NCI-H774 (cell line): ENCODE measurements around the gene COL6A6.

Source experiments
- DNase-seq: peaks from one replicate; lab custom pipeline; 2025; lab: John Stamatoyannopoulos, UW

Gene COL6A6

GRCh38 chr3:130516645-130517512 is at the start of gene COL6A6:
COL6A6 (plus strand) TSS chr3:130517177; CDS start chr3:130560365, 43,188 bp downstream.
- no peak for DNase-seq

GRCh38 chr3:130468311-130468710 is 48.7 kb upstream of the COL6A6 start:
- DNase-seq = no peak

GRCh38 chr3:130470126-130470525 is 46.9 kb upstream of the COL6A6 start:
- no peak for DNase-seq

GRCh38 chr3:130473416-130473815 is 43.6 kb upstream of the COL6A6 start:
- DNase-seq = no peak

GRCh38 chr3:130480736-130481135 is 36.2 kb upstream of the COL6A6 start:
- DNase-seq = no peak

- no peak for DNase-seq
Measured at GRCh38 chr3:130488288-130488687, 28.7 kb upstream of the COL6A6 start.

GRCh38 chr3:130488769-130489450 is 28.1 kb upstream of the COL6A6 start:
- DNase-seq = no peak

GRCh38 chr3:130490241-130490640 is 26.7 kb upstream of the COL6A6 start:
- no peak for DNase-seq

- no peak for DNase-seq
Measured at GRCh38 chr3:130491431-130491830, 25.5 kb upstream of the COL6A6 start.

- no peak for DNase-seq
Measured at GRCh38 chr3:130504701-130505100, 12.3 kb upstream of the COL6A6 start.

- DNase-seq = no peak
Measured at GRCh38 chr3:130506031-130506430, 10.9 kb upstream of the COL6A6 start.

GRCh38 chr3:130507746-130508145 is 9.2 kb upstream of the COL6A6 start:
- DNase-seq = no peak

- DNase-seq = no peak
Measured at GRCh38 chr3:130509008-130509407, 8.0 kb upstream of the COL6A6 start.

- DNase-seq = no peak
Measured at GRCh38 chr3:130514681-130515080, 2.3 kb upstream of the COL6A6 start.

- DNase-seq = no peak
Measured at GRCh38 chr3:130515755-130516154, 1.2 kb upstream of the COL6A6 start.

- DNase-seq = no peak
Measured at GRCh38 chr3:130517602-130518001, 625 bp downstream of the COL6A6 start.

GRCh38 chr3:130519754-130520153 is 2.8 kb downstream of the COL6A6 start:
- DNase-seq = no peak

- no peak for DNase-seq
Measured at GRCh38 chr3:130522399-130522798, 5.4 kb downstream of the COL6A6 start.

- DNase-seq = no peak
Measured at GRCh38 chr3:130527426-130527825, 10.4 kb downstream of the COL6A6 start.

GRCh38 chr3:130528120-130528519 is 11.1 kb downstream of the COL6A6 start:
- no peak for DNase-seq

- no peak for DNase-seq
Measured at GRCh38 chr3:130529486-130530215, 12.7 kb downstream of the COL6A6 start.

GRCh38 chr3:130533247-130533646 is 16.3 kb downstream of the COL6A6 start:
- no peak for DNase-seq
